Tibial nerve (tissue), 4 donors: ENCODE data around the gene TRDMT1.

ENCODE experiments used
- CTCF ChIP-seq, 5 experiments: fragments of 200-600 bp in 3 of 5; fragments of 450-650 bp in 2 of 5; sonication (generic) in 3 of 5; IDR thresholded peaks; one replicate each; pipeline ENCODE4 v1.5.1; 2016 to 2019; ENCODE audit warnings: antibody characterized with exemption in 5 of 5, mild to moderate bottlenecking in 3 of 5, moderate library complexity in 2 of 5
- EP300 ChIP-seq, 2 donors: sonication (generic); formaldehyde crosslinking; IDR thresholded peaks; one replicate each; pipeline ENCODE4 v1.6.1; 2017; ENCODE audit warnings: antibody characterized with exemption in 2 of 2, mild to moderate bottlenecking in 1 of 2
- POLR2A ChIP-seq, 2 donors: fragments of 450-650 bp; IDR thresholded peaks; one replicate each; pipeline ENCODE4 v1.6.1; 2017; ENCODE audit warnings: antibody characterized with exemption in 2 of 2, mild to moderate bottlenecking in 2 of 2, moderate library complexity in 2 of 2

DNA sequence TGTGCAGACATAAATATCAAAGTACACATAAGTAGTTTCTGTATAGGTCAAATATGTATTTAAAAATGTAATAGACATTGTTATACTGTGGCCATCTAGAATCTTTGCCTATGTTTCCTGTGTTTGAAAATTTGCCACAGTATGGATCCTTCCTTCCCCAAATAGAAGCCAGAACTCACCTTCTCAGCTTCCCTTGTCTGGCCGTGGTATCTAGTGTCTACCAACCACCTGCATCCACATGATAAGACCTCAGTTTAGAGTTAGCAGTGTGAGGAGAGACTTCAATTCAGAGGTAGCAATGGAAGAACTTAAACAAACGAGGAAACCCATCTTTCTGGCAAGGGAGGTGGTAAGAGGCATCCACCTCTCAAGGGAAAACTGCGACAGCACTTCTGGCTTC is 4.9 kb downstream of the TRDMT1 start:
- TF ChIP-seq CTCF (IDR thresholded peaks at IDR 0.05) (no peak), EP300 (IDR thresholded peaks at IDR 0.05) (no peak), POLR2A (IDR thresholded peaks at IDR 0.05) (no peak)
